Skeletal muscle satellite cell (primary cell): ENCODE results near the gene CEMIP.

Experiments used
- H3K27me3 ChIP-seq: 2 replicates; pipeline ENCODE4 v1.7.0; 2013; ENCODE audit warnings: low read length; ENCODE audit not compliant: control insufficient read depth, insufficient read depth
- H3K36me3 ChIP-seq: 2 replicates; pipeline ENCODE4 v1.7.0; 2013; ENCODE audit warnings: mild to moderate bottlenecking, control low read depth, low read length; ENCODE audit not compliant: insufficient read depth
- H3K4me1 ChIP-seq: 2 replicates; pipeline ENCODE4 v1.7.0; 2013; ENCODE audit warnings: low read length; ENCODE audit not compliant: control insufficient read depth, insufficient read depth
- H3K4me2 ChIP-seq: 2 replicates; pipeline ENCODE4 v1.7.0; 2013; ENCODE audit warnings: mild to moderate bottlenecking, low read length
- H3K4me3 ChIP-seq: 2 replicates; pipeline ENCODE4 v1.7.0; 2013; ENCODE audit warnings: low read length
- H3K9ac ChIP-seq: 2 replicates; pipeline ENCODE4 v1.7.0; 2013; ENCODE audit warnings: mild to moderate bottlenecking, low read depth, low read length, moderate library complexity
- H3K9me3 ChIP-seq: replicated peaks from 2 replicates; pipeline ENCODE4 v1.7.0; 2013; ENCODE audit warnings: mild to moderate bottlenecking, control low read depth, low read length

Gene CEMIP

DNA sequence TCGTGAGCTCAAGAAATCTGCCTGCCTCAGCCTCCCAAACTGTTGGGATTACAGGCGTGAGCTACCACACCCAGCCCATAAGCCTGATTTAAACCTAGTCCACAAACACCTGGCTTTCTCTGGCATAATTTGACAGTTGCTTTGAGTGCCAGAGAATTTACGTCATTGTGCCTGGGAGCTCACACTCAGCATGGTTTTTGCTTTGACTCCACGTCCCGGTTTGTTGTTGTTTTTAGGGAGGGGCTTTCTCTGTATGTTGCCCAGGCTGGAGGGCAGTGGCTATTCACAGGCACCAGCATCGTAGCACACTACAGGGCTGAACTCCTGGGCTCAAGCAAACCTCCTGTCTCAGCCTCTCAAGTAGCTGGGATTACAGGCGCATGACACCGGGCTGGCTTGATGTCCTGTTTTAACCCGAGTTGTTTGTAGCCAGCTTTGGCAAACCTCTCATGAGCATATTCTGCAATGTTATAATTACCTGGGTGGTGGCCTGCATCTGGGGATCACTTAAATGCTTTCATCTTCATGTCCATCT is 32.7 kb downstream of the CEMIP start:
- no peaks in the 10 kb centered on the region for H3K4me1 ChIP-seq
- no peaks in the 10 kb centered on the region for H3K9me3 ChIP-seq
- no peak overlapping the region for H3K9ac ChIP-seq
- H3K27me3 ChIP-seq, result no peaks in the 10 kb centered on the region
- H3K4me3 ChIP-seq, result no peak overlapping the region
- H3K36me3 ChIP-seq, result no peaks in the 10 kb centered on the region
- no peak overlapping the region for H3K4me2 ChIP-seq

DNA sequence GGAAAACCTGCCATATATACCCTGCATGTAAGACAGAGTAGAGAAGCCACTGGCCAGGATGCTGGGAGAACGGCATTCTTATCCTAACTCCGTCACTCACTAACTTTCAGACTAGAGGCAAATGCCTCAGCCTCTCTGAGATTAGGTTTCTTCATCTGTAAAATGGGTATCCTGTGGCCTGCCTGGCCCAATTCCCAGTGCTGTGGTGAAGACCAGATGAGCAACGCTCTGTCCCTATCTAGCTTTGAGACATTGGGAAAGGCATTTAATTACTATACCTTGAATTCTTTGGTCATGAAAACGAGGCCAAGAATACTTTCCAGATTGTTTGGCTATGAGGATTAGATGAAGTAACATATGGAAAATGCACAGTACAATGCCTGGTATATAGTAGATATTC is 35.9 kb downstream of the CEMIP start:
- no peaks in the 10 kb centered on the region for H3K27me3 ChIP-seq
- H3K4me3 ChIP-seq, result no peak overlapping the region
- H3K36me3 ChIP-seq, result no peaks in the 10 kb centered on the region
- H3K4me1 ChIP-seq, result no peaks in the 10 kb centered on the region
- no peak overlapping the region for H3K4me2 ChIP-seq
- no peaks in the 10 kb centered on the region for H3K9me3 ChIP-seq
- no peak overlapping the region for H3K9ac ChIP-seq

DNA sequence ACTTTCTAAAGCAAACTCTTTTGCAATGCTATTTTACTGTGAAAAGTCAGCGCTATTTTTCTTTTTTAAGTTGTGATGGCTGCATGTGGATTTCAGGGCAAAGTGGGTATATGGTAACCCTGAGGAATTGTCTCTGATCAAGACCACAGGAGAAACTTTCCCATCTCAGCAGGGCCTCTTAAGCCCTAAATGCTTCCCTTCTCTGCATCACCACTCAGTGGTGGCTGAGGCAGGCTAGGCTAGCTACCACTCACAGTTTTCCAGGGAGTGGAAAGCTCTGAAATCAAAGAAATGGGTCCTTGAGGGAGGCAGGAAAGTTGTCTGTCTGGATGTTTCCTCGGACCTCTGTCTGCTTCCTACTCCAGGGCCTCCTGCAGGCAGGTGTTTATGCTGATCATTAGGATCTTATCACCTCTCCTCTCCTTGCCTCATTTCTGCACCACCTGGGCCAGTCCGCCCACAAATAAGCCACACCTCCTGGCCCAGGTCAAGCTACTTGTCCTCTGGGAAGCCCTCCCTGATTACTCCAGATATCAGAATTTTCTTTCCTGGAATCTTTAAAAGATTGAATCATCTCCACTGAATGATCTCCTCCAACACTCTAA is 37.0 kb downstream of the CEMIP start:
- Histone ChIP-seq H3K4me2 (no peak overlapping the region), H3K9me3 (no peaks in the 10 kb centered on the region), H3K9ac (no peak overlapping the region), H3K27me3 (no peaks in the 10 kb centered on the region), H3K4me3 (no peak overlapping the region), H3K4me1 (no peaks in the 10 kb centered on the region), H3K36me3 (no peaks in the 10 kb centered on the region)

DNA sequence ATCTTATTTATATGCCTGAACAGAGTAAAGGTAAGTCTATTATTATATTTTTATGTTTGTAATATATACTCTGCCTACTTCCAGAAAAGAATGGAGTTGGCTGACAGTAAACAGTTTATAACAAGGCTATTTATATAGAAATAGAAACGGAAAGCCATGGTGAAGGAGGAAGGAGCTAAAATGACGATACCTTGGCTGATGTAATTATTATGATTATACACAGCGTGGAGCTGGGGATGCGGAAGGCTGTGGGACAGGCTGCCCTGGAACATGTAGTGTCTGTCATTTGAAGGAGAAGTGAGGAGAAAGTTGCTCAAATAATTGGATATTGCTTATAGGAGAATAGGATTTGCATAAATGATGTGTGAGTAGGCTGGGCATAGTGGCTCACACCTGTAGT is 37.8 kb downstream of the CEMIP start:
- H3K4me2 ChIP-seq, result no peak overlapping the region
- H3K4me3 ChIP-seq, result no peak overlapping the region
- H3K27me3 ChIP-seq, result no peaks in the 10 kb centered on the region
- no peak overlapping the region for H3K9ac ChIP-seq
- H3K4me1 ChIP-seq, result no peaks in the 10 kb centered on the region
- H3K9me3 ChIP-seq, result no peaks in the 10 kb centered on the region
- no peaks in the 10 kb centered on the region for H3K36me3 ChIP-seq

DNA sequence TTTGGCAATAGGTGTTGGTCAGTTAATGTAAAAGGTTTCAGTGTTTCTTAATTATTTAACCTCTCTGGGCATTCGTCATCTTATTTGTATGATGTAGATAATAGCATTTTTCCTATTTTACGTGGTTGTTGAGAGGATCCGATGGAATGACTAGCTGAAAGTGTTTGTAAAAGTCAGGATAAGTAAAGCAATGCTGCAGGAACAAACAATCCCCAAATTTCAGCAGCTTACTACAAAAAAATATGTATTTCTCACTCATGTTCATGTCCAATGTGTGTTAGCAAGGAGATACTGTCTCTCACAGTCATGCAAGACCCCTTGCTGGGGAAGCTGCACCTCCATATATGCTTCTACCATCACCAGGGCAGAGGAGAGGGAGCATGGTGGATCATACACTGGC is 38.7 kb downstream of the CEMIP start:
- Histone ChIP-seq H3K9ac (no peak overlapping the region), H3K4me2 (no peak overlapping the region), H3K9me3 (no peaks in the 10 kb centered on the region), H3K27me3 (no peaks in the 10 kb centered on the region), H3K36me3 (no peaks in the 10 kb centered on the region), H3K4me3 (no peak overlapping the region), H3K4me1 (no peaks in the 10 kb centered on the region)

DNA sequence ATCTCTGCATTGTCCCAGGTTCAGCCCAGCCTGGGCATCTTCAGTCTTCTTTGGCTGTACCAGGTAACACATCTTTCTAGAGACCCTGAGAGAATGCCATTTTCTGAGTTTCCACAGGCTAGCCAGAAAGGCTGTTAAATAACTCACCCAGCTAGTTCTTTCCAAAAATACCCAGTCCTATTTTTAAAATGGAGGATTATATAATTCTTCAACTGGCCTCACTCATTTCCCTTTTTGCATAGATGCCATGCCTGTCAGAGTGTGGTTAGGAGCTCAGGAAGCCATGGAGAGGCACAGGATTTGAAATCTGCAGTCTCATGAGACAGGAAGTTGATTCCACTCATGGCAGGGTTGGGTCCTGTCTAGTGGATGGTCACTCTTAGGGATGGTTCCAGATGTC is 39.8 kb downstream of the CEMIP start:
- H3K27me3 ChIP-seq, result no peaks in the 10 kb centered on the region
- no peaks in the 10 kb centered on the region for H3K9me3 ChIP-seq
- no peak overlapping the region for H3K4me2 ChIP-seq
- no peaks in the 10 kb centered on the region for H3K4me1 ChIP-seq
- H3K9ac ChIP-seq, result no peak overlapping the region
- no peak overlapping the region for H3K4me3 ChIP-seq
- no peaks in the 10 kb centered on the region for H3K36me3 ChIP-seq

DNA sequence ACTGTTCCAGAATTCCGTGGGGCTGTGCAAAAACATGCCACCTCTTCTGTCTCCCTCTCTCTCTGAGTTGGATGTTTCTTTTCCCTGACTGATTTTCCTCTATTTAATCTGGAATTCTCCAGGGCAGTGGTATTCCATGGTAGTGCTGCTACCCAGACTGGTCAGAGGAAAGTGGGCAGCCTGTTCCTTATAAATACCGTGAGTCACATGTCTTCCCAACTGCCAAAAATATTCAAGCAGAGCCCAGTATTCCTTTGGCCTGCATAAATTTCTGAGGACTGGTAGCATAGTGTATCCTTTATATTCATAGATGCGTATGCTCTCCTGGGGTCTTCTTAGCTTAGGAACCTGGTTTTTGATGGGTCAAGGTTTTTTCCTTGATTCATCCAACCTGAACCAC is 40.9 kb downstream of the CEMIP start:
- Histone ChIP-seq H3K9me3 (no peaks in the 10 kb centered on the region), H3K27me3 (no peaks in the 10 kb centered on the region), H3K4me1 (no peaks in the 10 kb centered on the region), H3K36me3 (no peaks in the 10 kb centered on the region), H3K9ac (no peak overlapping the region), H3K4me3 (no peak overlapping the region), H3K4me2 (no peak overlapping the region)

DNA sequence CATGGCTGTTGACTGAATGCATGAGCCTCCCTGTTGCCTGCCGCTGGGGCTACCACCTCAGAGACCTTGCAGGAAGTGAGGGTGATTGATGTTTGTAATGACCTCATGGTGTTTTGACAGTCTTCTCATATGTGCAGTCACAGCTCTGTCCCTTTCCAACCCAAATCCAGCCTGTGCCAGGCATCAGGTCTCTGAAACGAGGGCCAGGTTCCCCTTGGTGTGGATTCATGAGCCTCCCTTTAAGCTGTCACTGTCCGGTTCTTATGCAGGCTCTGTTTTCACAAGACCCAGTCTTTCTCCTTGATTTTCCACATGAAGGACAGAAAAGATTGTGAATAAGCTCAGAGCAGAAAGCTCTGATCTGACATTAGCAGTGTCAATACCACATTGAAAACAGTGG is 43.1 kb downstream of the CEMIP start:
- Histone ChIP-seq H3K4me3 (no peak overlapping the region), H3K36me3 (no peaks in the 10 kb centered on the region), H3K9me3 (no peaks in the 10 kb centered on the region), H3K4me2 (no peak overlapping the region), H3K4me1 (no peaks in the 10 kb centered on the region), H3K27me3 (no peaks in the 10 kb centered on the region), H3K9ac (no peak overlapping the region)

DNA sequence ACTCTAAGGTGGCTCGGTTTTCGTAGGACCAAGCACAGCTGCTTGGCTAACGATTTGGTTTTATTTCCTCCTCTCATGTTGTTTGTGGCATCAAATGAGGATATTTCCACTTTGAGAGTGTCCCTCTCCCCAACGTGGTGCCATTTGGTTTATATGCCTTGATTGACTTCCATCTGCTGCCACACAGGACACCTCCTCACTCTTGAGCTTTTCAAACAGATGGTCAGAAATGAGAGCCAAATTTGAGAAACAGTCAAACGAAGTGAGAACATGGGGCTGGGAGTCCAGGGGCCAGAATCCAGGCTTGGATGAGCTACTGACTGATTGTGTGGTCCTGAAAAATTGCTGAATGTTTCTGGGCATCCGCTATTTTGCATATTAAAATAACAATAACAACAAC is 43.5 kb downstream of the CEMIP start:
- no peak overlapping the region for H3K9ac ChIP-seq
- H3K9me3 ChIP-seq, result no peaks in the 10 kb centered on the region
- no peaks in the 10 kb centered on the region for H3K36me3 ChIP-seq
- no peaks in the 10 kb centered on the region for H3K27me3 ChIP-seq
- H3K4me1 ChIP-seq, result no peaks in the 10 kb centered on the region
- no peak overlapping the region for H3K4me2 ChIP-seq
- H3K4me3 ChIP-seq, result no peak overlapping the region

DNA sequence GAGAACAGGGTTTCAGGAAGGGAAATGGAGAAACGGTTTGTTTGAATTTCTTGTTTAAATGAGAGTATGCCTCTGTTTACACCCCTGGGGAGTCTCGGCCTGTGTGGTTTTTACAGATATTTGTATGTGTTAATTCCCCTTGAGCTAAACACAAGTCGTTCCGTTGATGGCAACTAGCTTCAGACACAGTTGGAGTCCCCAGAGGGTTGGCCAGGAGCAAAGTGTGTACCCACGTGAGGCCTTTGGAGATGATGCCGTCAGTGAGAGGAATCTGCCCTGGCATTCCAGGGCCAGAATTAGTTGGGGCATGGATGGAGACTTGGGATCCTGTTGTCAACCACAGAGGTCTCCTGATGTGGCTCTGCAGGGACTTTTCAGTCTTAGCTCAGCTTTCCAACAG is 44.0 kb downstream of the CEMIP start:
- Histone ChIP-seq H3K9ac (no peak overlapping the region), H3K4me3 (no peak overlapping the region), H3K4me2 (no peak overlapping the region), H3K27me3 (no peaks in the 10 kb centered on the region), H3K4me1 (no peaks in the 10 kb centered on the region), H3K9me3 (no peaks in the 10 kb centered on the region), H3K36me3 (no peaks in the 10 kb centered on the region)

DNA sequence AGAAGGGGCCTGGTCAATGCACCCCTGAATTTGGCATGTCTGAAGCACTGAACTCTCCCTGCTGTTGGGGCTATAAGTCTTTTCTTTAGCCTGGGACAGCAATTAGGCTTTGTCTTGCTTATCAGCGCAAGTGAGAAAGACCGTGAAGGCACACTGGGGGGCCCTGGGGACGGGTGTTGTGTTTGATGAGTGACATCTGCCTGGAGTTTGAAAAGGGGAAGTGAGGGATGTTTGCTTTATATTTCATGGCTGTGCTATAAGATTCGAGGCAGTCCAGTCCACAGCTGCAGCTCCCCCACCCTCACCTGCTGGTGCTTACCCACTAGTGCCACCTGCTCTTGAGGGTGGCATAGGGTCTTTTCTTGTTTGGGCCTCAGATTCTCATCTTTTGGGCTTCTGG is 44.8 kb downstream of the CEMIP start:
- Histone ChIP-seq H3K27me3 (no peaks in the 10 kb centered on the region), H3K36me3 (no peaks in the 10 kb centered on the region), H3K9me3 (no peaks in the 10 kb centered on the region)

DNA sequence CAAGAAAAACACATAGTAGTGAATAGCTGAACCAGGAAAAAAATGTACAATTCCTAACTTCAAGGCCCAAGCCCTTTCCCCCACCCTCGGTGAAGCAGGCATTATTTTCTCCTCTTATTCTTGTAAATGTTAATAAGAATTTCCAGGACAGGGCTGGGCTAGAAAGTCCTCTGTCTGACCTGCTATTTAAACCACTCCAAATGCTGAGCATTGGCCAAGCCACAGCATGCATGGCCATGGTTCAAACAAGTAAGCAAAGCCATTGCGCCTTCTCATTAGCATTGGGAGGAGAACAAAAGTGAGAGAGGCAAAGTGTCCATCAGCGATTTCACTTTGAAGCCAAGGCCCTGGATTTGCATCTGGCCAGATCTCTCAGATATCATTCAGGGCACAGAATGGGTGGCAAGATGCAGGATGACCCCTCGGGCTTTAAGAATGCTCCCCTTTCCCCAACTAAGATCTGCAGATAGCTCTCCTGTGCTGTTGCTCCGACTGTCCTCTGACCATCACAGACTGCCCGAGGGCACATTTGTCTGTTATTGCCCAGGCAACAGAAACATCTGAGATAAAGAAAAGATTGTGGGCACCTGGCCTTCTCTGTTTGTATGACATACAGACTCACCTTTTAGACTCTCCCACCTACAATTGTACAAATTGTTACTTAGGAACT is 46.3 kb downstream of the CEMIP start:
- no peak overlapping the region for H3K4me2 ChIP-seq
- H3K27me3 ChIP-seq, result no peaks in the 10 kb centered on the region
- no peaks in the 10 kb centered on the region for H3K9me3 ChIP-seq
- no peak overlapping the region for H3K4me3 ChIP-seq
- H3K4me1 ChIP-seq, result no peaks in the 10 kb centered on the region
- no peak overlapping the region for H3K9ac ChIP-seq
- H3K36me3 ChIP-seq, result no peaks in the 10 kb centered on the region

More for the DNA sequence above, 44.8 kb downstream of the CEMIP start:
- Histone ChIP-seq H3K4me3 (no peak overlapping the region), H3K4me2 (no peak overlapping the region), H3K9ac (no peak overlapping the region), H3K4me1 (no peaks in the 10 kb centered on the region)
